Aorta (tissue), 5 donors: ENCODE measurements around the gene PRKN. TPM values are rescaled to one million over a fixed set of nuclear protein-coding genes. Genes with fewer than 3 reads are reported as not detected.

Source experiments
- ATAC-seq: fragments of 200-7000 bp; cut with Tn5 transposase; one replicate; pipeline ENCODE4 v1.9.1; 2022; ENCODE audit warnings: moderate library complexity; ENCODE audit not compliant: low FRiP score
- DNase-seq, 2 donors: peaks; one replicate each; pipeline ENCODE4 v3.0.0-alpha.2; 2020
- H3K27ac ChIP-seq, 2 donors: one replicate each; pipeline ENCODE4 v1.5.1; 2013; ENCODE audit warnings: low read length in 2 of 2, mild to moderate bottlenecking in 2 of 2, moderate library complexity in 2 of 2, control low read depth in 1 of 2, inconsistent platforms in 1 of 2, low read depth in 1 of 2
- H3K27me3 ChIP-seq, 2 donors: one replicate each; pipeline ENCODE4 v1.6.1; 2013; ENCODE audit warnings: control low read depth in 1 of 2, low read length in 1 of 2, mild to moderate bottlenecking in 1 of 2, moderate library complexity in 1 of 2; ENCODE audit not compliant: insufficient read depth in 2 of 2, control insufficient read depth in 1 of 2
- H3K36me3 ChIP-seq, 2 donors: one replicate each; pipeline ENCODE4 v1.6.1; 2013; ENCODE audit warnings: control low read depth in 1 of 2, low read length in 1 of 2, mild to moderate bottlenecking in 1 of 2; ENCODE audit not compliant: insufficient read depth in 2 of 2, control insufficient read depth in 1 of 2
- H3K4me1 ChIP-seq, 2 donors: one replicate each; pipeline ENCODE4 v1.6.1; 2013; ENCODE audit warnings: low read length in 2 of 2, control low read depth in 1 of 2, mild to moderate bottlenecking in 1 of 2, moderate library complexity in 1 of 2; ENCODE audit not compliant: insufficient read depth in 2 of 2, control insufficient read depth in 1 of 2
- H3K4me3 ChIP-seq, 2 donors: one replicate each; pipeline ENCODE4 v1.5.1; 2013; ENCODE audit warnings: low read length in 2 of 2, control low read depth in 1 of 2, mild to moderate bottlenecking in 1 of 2
- H3K9me3 ChIP-seq: one replicate; pipeline ENCODE4 v1.6.1; 2013; ENCODE audit warnings: mild to moderate bottlenecking, low read length; ENCODE audit not compliant: control insufficient read depth
- WGBS, 2 donors: extraction: QIAGEN DNeasy Blood & Tissue Kit; methylation state at CpG; one replicate each; pipeline ENCODE4 v1.1.7; 2013; 5-methylcytosine and 5-hydroxymethylcytosine counted together
- intact Hi-C, 2 donors: fragments of 100-400 bp; cut with DNase I; formaldehyde crosslinking; loops; one replicate each; pipeline versions ENCODE4 v1.14.2 to v1.15.0; 2022
- polyA plus RNA-seq, 2 donors: library from polyadenylated mRNA; stranded (reverse); fragments of 200-250 nt; gene quantifications; one replicate each; pipeline ENCODE4 v1.2.3, GENCODE V29; 2013
- total RNA-seq, 2 donors: library from RNA; stranded (reverse); fragmentation: NEBNext Ultra II Directional; extraction: Animal tissue kit (Norgen Biotek cat#: 25700); gene quantifications; one replicate each; pipeline ENCODE4 v1.2.1, GENCODE V29; 2021
- donor health status: healthy with polysubstance abuse.
- donor health status: Bipolar disorder and iron deficiency.
- donor health status: DM: no; HTN: no; CAD: no.
- donor health status: DM: no; HTN: no; CAD: no.
- donor health status: DM: yes; HTN: yes; CAD: no.

The PRKN gene
- total and polyA plus RNA-seq, 4 donors: 1.0 to 17.3 (median 5.7) TPM

DNA sequence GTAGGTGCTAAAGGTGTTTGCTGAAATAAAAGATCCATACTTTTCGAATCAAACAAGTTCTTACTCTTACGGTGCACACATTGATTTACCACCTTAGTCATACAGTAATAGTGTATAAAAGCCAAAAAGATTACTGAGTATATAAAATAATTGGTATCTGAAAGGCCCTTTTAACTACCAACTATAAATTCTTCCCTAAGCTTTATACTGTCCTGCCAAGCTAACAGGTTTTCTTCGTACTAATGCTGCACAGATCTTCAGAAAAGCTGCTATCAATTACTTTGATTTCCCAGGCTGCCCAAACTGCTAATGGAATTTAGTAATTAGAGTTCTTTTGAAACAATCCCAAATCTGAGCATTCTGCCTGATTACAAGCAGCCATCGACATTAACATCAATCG lies 97.5 kb downstream of the PRKN start:
- DNase-seq (no peak), ATAC-seq (no peak)
- WGBS, 2 donors: 97 to 98% methylated on average over 5 of the region's 5 CpGs
- H3K9me3 ChIP-seq: no peaks in the 10 kb centered on the region
- no peak overlapping the region for H3K4me3 ChIP-seq
- intact Hi-C loops: no loop called here
- H3K4me1 ChIP-seq: no peaks in the 10 kb centered on the region
- H3K27me3 ChIP-seq: no peaks in the 10 kb centered on the region
- no peaks in the 10 kb centered on the region for H3K36me3 ChIP-seq
- H3K27ac ChIP-seq: no peak overlapping the region

- H3K9me3 ChIP-seq: no peaks in the 10 kb centered on the region
- DNase-seq: no peak
- H3K27me3 ChIP-seq: no peaks in the 10 kb centered on the region
- 92% methylated on average over 5 of the region's 5 CpGs for WGBS, 2 donors
- H3K27ac ChIP-seq: no peak overlapping the region
- no peaks in the 10 kb centered on the region for H3K36me3 ChIP-seq
- no peaks in the 10 kb centered on the region for H3K4me1 ChIP-seq
- intact Hi-C loops: no loop called here
- H3K4me3 ChIP-seq: no peak overlapping the region
- ATAC-seq: no peak
Observed at GRCh38 chr6:162627825-162628224, 99.7 kb downstream of the PRKN start.

- Histone ChIP-seq H3K27me3 (no peaks in the 10 kb centered on the region), H3K4me3 (no peak overlapping the region), H3K9me3 (no peaks in the 10 kb centered on the region), H3K4me1 (no peaks in the 10 kb centered on the region), H3K36me3 (no peaks in the 10 kb centered on the region), H3K27ac (no peak overlapping the region)
- DNase-seq (no peak), ATAC-seq (no peak)
- intact Hi-C loops: no loop called here
- 70 to 85% methylated on average over 4 of the region's 4 CpGs for WGBS, 2 donors
Observed at GRCh38 chr6:162627362-162627761, 100.2 kb downstream of the PRKN start.

DNA sequence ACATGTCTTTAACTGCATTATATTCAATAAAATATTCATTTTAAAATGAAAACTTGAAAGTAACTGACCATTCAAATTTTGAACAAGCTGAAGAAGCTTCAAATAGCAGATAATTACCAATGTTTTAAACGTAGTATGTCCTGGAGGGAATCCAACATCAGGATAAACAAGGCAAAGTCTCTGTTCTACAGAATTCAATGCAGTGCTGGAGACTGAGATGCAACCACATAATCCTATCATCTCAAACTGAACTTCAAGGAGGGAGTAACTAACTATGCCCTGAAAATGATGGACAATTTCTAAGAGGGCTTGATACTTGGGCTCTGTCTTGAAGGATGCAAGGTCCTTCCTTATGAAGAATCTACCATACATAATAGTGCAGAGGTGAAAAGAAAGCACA lies 100.7 kb downstream of the PRKN start:
- H3K27ac ChIP-seq: no peak overlapping the region
- H3K36me3 ChIP-seq: no peaks in the 10 kb centered on the region
- no peaks in the 10 kb centered on the region for H3K27me3 ChIP-seq
- no peaks in the 10 kb centered on the region for H3K9me3 ChIP-seq
- no peak overlapping the region for H3K4me3 ChIP-seq
- DNase-seq (no peak), ATAC-seq (no peak)
- 57 to 79% methylated on average over 1 of the region's 1 CpG for WGBS, 2 donors
- intact Hi-C loops: no loop called here
- H3K4me1 ChIP-seq: no peaks in the 10 kb centered on the region

GRCh38 chr6:162625846-162626540 lies 101.6 kb downstream of the PRKN start:
- Histone ChIP-seq H3K9me3 (no peaks in the 10 kb centered on the region), H3K4me3 (no peak overlapping the region), H3K27ac (no peak overlapping the region), H3K27me3 (no peaks in the 10 kb centered on the region), H3K36me3 (no peaks in the 10 kb centered on the region), H3K4me1 (no peaks in the 10 kb centered on the region)
- DNase-seq: no peak
- intact Hi-C loops: no loop called here
- WGBS, 2 donors: 56 to 67% methylated on average over 5 of the region's 5 CpGs
- no peak for ATAC-seq

GRCh38 chr6:162622572-162622971 lies 105.0 kb downstream of the PRKN start:
- H3K4me1 ChIP-seq: no peaks in the 10 kb centered on the region
- no peak overlapping the region for H3K27ac ChIP-seq
- no peak for DNase-seq
- no peaks in the 10 kb centered on the region for H3K27me3 ChIP-seq
- ATAC-seq: no peak
- H3K4me3 ChIP-seq: no peak overlapping the region
- WGBS, 2 donors: 61 to 77% methylated on average over 5 of the region's 5 CpGs
- intact Hi-C loops: no loop called here
- no peaks in the 10 kb centered on the region for H3K36me3 ChIP-seq
- H3K9me3 ChIP-seq: no peaks in the 10 kb centered on the region

DNA sequence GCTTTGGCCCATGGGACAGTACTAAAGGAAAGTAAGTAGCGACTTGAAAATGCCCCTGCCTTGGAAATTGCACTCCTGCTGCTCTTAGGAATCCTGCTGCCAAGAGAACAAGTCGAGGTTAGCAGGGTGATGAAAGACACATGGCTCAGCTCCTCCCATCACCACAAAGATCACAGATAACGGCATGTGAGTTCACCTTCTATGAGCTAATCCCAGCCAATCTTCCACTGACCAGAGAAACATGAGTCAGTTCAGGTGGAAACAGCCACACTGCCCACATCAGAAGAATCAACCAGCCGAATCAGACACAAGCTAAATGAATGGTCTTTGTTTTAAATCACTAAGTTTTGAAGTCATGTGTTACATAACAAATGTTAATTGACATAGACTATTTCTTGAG lies 106.3 kb downstream of the PRKN start:
- intact Hi-C loops: no loop called here
- no peak for ATAC-seq
- DNase-seq: no peak
- Histone ChIP-seq H3K4me3 (no peak overlapping the region), H3K27me3 (no peaks in the 10 kb centered on the region), H3K27ac (no peak overlapping the region), H3K36me3 (no peaks in the 10 kb centered on the region), H3K4me1 (no peaks in the 10 kb centered on the region), H3K9me3 (no peaks in the 10 kb centered on the region)
- WGBS, 2 donors: 61 to 63% methylated on average over 4 of the region's 4 CpGs

DNA sequence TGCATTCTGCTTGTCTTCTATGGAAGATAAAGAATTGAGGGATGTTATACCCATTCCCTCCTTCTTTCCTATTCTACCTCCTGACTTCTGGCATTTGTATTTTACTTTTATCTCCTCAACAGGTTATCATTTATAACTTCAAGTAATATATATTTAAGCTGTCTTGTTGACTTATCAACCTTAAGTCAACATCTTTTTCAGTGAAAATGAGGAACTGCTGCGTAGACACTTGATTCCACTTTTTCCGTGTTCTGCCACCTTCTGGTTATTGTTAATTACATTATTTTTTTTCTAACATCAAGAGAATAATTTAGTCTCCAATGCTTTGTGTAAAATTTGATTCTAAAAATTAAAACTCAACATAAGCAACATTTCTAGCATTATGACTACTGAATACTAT lies 107.5 kb downstream of the PRKN start:
- no peaks in the 10 kb centered on the region for H3K4me1 ChIP-seq
- DNase-seq (no peak), ATAC-seq (no peak)
- H3K36me3 ChIP-seq: no peaks in the 10 kb centered on the region
- intact Hi-C loops: no loop called here
- WGBS, 2 donors: 91 to 93% methylated on average over 2 of the region's 2 CpGs
- H3K4me3 ChIP-seq: no peak overlapping the region
- H3K27me3 ChIP-seq: no peaks in the 10 kb centered on the region
- H3K27ac ChIP-seq: no peak overlapping the region
- H3K9me3 ChIP-seq: no peaks in the 10 kb centered on the region

DNA sequence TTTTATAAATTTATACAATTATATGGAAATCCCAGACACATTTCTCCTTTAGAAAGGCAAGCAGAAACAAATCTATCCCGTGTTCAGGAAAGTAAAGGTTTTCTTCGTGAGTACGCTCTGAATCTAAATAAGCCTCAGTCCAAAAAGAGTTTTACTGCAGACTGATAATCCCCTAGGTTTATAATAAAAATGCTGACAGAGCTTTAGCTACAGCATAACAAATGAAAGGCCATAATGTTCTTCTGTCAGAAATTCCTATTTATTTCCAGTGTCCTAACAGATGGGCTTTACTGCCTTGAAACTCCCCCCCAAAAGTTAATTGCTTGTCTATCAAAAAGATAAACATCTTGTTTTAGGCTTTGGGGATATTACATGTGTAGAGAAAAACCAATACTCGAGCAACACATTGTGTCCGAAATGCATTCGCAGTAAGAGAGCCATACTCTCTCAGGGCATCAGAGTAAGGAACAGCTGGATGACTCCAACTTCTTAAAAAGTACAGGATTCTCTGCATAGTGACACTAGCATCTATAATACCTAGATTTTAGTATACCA lies 109.0 kb downstream of the PRKN start:
- no peaks in the 10 kb centered on the region for H3K4me1 ChIP-seq
- ATAC-seq (no peak), DNase-seq (no peak)
- no peaks in the 10 kb centered on the region for H3K36me3 ChIP-seq
- intact Hi-C loops: no loop called here
- no peak overlapping the region for H3K27ac ChIP-seq
- H3K9me3 ChIP-seq: no peaks in the 10 kb centered on the region
- H3K4me3 ChIP-seq: no peak overlapping the region
- 79 to 81% methylated on average over 6 of the region's 6 CpGs for WGBS, 2 donors
- H3K27me3 ChIP-seq: no peaks in the 10 kb centered on the region
